Right ventricle myocardium inferior (tissue), 1 donor: ENCODE data around the gene MGRN1. TPM values are rescaled to one million over a fixed set of nuclear protein-coding genes. Genes with fewer than 3 reads are reported as not detected.

Experiments used
- ATAC-seq: fragments of 200-7000 bp; cut with Tn5 transposase; one replicate; pipeline ENCODE4 v1.9.1; 2020; ENCODE audit warnings: mild to moderate bottlenecking, moderate library complexity
- DNase-seq: peaks from one replicate; pipeline ENCODE4 v3.0.0; 2021; ENCODE audit errors: missing footprints
- intact Hi-C: fragments of 100-400 bp; cut with DNase I; formaldehyde crosslinking; loops from one replicate; pipeline ENCODE4 v1.11.0; 2022
- long read RNA-seq: library from polyadenylated mRNA; unstranded; transcript quantifications from one replicate; pipeline ENCODE4 v2.0.0, GENCODE V29; 2021
- total RNA-seq: library from RNA; stranded (reverse); fragmentation: NEBNext Ultra II Directional; extraction: Animal tissue kit (Norgen Biotek cat#: 25700); gene quantifications from one replicate; pipeline ENCODE4 v1.2.1, GENCODE V29; 2021
- donor health status: DM: no; HTN: yes; CAD: no; lungs with severe emphysema.

MGRN1 gene
- total RNA-seq: 32.2 TPM
- long read RNA-seq, full-length matches to known transcripts: 8 of 16 reads
- long read RNA-seq, partial matches to known transcripts: 4 of 16 reads
- long read RNA-seq, other reads (novel, unspliced or antisense): 4 of 16 reads

DNA sequence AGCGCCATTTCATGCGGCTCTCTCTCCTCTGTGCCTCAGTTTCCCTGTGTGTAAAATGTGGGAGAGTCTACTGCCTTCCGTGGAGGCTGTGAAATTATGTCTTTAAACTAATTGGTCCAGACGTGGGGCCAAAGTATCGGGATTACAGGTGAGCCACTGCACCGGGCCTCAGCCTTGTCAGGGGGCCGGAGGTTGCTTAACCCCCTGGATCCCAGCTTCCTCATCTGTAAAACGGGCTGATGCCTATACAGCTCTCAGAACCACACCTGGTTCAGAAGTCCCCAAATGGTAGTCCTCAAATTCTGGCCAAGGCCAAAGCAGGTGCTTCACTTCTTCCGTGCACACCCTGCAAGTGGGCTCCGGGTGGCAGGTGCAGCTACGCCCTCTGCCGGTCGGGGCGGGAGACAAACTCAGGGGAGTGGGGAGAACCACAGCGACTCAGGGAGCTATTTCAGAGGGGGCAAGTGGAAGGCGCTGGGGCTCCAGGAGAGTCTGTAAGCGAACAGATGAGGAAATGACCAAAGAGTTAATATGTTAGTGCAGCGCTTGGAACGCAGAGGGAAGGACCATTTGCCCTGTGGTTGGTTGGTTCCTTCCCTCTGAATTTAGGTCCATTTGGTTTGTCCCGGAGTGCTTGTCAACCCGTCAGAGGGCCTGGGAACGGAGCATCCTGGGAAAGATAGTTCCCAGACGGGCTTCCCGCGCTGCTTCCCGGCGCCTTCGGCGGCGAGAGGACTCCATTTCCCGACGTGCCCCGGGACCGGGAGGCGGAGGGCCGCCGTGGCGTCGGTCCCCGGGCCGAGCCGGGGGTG, at the start of gene MGRN1:
MGRN1 (plus strand) TSS at position 812 of the 812 bp plus-strand sequence. CDS start 135 bp downstream, outside the sequence.
- intact Hi-C loops: loop anchor here (2.0 to 10.0 kb wide), 2 partner anchors 53 to 331 kb away; partner anchors contain the start of gene SEC14L5
- ATAC-seq (peak; percentile 99), DNase-seq (peak; percentile 95)

DNA sequence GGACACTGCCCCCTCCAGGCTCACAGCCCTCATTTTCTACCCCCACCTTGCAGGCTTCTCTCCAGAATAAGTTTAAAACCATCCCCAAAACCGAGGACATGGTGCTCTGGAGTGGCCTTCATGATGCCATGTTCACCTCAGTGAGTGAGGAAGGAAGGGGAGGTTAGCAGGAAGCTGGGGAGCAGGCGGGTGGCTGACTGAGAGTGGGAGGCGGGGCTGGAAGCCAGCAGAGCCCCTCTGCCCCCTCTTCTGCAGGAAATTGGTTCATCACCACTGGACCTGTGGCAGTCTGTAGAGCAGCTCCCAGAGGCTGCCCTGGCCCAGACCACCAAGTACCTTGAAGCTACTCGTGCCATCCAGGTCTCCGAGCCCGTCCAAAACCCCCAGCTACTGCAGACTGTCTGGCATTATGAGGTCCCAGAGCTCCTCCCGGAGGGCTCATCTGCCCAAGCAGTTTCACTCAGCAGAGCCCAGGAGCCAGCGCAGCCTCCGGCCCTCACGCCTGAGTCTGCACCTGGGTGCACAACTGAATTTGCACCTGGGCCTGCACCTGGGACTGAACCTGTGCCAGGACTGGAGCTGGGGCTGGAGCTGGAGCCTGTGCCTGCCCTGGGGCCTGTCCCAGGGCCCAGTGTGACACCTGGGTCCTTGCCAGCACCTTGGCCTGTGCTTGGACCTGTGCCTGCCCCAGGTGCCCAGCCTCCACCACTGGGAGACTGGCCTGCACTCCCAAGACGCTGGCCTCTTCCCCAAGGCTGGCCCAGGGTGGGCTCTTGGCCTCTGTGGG, 49.5 kb upstream of the MGRN1 start:
- no peak for ATAC-seq
- DNase-seq: no peak

DNA sequence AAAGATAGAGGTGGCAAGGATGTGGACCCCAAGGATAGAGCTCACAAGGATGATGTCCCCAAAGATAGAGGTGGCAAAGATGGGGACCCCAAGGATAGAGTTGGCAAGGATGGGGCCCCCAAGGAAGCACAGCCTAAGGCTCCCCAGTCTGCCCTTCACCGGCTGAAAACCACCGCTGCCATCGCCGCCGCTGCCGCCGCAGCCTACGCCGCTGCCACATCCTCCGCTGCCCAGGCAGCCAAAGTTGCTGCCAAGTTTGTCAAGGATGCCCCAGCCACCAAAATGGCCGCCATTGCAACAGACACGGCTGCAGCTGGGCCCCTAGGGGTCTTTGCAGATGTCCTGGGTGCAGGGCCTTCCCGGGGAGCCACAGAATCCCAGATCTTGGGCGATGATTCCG, 48.6 kb upstream of the MGRN1 start:
- ATAC-seq (no peak), DNase-seq (no peak)
- intact Hi-C loops: no loop called here

More for the DNA sequence above, 49.5 kb upstream of the MGRN1 start:
- intact Hi-C loops: no loop called here

DNA sequence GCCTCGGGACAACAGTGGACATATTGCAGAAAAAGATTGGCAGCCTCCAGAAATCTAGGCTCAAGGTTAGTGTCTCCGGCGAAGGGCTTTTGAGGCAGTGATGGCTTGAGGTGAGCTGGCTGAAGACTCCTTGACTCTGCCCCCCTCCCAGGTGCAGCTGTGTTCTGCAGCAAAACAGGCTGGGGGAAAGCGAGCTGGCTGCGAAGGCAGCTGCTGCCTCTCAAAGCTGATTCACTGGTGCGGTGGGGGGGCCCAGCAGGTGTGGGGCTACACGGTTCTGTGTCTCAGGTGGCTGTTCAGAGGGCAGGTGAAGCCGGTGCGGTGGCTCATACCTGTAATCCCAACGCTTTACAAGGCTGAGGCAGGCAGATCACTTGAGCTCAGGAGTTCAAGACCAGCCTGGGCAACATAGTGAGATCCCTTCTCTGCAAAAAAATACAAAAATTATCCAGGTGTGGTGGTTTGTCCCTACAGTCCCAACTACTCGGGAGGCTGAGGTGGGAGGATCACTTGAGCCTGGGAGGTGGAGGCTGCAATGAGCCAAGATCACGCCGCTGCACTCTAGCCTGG, 45.6 kb upstream of the MGRN1 start:
- ATAC-seq: no peak
- no peak for DNase-seq
- intact Hi-C loops: no loop called here

DNA sequence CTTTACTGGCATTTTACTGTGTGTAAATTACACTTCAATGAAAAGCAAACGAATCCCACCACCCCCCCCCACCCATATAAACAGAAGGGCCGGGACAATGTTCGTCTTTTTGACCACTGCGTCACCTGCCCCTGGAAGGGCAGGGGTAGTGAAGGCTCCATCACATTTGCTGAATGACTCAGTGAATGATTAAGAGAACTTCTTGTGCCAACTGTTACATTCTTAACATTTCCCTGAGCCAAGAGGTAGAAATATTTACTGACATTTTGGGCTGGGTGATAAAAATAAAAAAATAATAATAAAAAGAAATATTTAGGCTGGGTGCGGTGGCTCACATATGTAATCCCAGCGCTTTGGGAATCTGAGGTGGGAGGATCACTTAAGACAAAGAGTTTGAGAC, 44.4 kb upstream of the MGRN1 start:
- intact Hi-C loops: no loop called here
- DNase-seq (no peak), ATAC-seq (no peak)

DNA sequence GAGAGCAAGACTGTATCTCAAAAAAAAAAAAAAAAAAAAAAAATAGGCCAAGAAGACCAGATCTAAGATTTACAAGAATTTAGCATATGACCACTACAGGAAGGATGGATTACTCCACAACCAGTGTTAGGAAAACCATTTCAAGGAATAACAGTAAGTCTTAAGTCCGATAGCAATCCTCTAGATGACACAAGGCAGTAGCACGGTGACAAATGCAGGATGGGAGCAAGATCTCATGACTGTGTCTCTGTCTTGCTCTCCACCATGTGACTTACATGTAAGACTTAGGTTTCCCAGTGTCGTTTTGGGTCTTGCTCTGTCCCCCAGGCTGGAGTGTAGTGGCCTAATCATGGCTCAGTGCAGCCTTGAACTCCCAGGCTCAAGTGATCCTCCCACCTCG, 40.7 kb upstream of the MGRN1 start:
- intact Hi-C loops: no loop called here
- ATAC-seq: no peak
- DNase-seq: no peak

DNA sequence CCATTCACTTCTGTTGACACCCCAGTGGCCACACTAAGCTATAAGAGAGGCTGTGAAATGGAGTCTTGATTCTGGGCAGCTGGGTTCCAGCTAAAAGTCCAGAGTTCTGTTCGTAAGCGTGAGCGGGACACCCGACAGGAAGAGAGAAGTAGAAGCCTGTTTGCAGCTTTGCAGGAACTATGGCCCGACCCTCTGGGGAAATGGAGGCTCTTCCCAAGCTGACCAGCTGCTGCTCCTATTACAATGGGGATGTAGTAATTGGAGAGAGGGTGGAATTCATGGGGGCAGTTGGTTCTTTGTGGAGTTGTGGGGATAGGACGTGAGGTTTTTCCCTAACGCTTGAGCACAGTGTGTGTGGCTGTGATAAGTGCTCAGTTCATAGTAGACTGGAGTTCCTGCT, 38.3 kb upstream of the MGRN1 start:
- intact Hi-C loops: loop anchor here (5.0 kb wide), 1 partner anchor 69 kb away; no protein-coding TSS in a partner anchor
- ATAC-seq (no peak), DNase-seq (no peak)

DNA sequence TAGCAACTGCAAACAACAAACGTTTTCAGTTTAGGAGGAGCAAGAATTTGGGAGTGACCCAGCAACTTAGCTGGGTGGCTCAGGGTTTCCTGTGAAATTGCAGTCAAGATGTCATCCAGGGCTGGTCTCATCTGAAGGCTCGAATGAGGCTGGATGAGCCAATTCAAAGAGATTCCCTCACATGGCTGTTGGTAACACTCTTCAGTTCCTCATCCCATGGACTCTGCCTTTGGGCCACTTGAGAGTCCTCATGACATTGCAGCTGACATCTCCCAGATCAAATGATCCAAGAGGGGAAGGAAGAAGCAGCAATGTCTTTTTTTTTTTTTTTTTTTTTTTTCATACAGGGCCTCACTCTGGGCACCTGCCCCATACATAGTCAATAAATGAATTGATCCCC, 36.2 kb upstream of the MGRN1 start:
- DNase-seq (no peak), ATAC-seq (no peak)
- intact Hi-C loops: loop anchor here (5.0 kb wide), 1 partner anchor 71 kb away; no protein-coding TSS in a partner anchor

DNA sequence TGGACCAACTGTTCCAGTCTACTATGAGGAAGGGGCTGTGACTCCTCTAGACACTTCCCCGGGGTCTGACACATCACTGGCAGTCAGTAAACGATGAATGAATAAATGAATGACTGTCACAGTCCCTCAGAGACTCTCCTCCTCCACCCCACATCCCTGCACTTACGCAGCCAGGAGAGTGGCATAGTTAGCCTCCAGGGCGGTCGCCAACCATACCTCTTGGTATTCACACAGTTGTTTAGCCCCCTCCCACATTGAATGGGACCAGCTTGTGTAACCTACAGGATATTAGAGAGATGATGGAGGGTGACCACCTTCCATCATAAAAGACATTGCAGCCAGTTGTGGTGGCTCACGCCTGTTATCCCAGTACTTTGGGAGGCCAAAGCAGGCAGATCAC, 35.7 kb upstream of the MGRN1 start:
- DNase-seq: no peak
- no peak for ATAC-seq
- intact Hi-C loops: loop anchor here (5.0 kb wide), 1 partner anchor 72 kb away; no protein-coding TSS in a partner anchor

DNA sequence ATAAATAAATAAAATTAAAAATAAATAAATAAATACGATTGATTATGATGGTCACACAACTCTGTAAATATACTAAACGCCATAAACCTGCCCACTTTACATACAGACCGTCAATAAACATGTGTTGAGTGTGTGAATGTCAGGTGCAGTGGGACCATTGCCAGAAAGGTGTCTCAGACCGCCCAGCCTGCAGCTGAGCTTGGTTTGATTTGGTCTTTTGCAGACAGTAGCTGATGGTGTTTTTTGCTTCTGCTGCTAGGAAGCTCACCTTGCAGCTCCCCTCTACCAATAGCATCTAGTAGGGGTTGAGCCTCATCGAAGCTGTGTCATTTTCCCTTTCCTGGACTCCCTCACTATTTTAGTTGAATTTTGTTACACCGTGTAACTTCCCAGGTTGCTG, 33.4 kb upstream of the MGRN1 start:
- no peak for DNase-seq
- ATAC-seq: no peak
- intact Hi-C loops: no loop called here

DNA sequence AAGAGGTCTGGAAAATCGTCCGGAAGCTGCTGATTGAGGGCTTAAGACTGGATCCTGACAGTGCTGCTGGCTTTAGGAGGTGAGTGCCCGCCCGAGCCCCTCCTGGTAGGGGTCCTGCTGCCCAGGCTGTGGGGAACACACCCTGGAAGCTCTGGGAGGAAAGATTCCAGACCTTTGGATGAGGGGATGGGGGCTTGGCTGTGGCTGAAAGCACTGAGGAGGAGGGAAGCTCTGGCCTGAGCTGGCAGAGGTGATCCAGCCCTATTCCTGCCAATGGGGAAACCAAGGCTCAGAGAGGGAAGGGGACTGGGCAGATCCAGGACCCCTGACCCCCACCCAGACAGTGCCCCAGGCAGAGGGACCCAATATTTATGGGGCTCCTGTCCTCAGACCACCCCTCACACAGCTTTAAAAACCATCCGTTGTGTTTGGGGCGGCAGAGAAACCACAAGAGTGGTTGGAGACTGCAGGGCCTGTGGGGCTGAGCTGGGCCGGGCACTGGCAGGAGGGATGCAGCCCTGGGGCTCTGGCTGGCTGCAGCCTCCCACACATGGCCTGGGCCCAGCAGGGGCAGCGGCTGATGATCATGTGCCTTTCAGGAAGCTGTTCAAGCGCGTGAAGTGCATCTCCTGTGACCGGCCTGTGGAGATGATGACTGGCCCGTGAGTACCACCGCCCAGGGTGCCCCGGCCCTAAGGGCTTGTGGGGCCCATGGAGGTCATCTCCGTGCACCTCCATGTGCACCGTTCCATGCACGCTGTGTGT, 32.7 kb upstream of the MGRN1 start:
- intact Hi-C loops: no loop called here
- ATAC-seq (no peak), DNase-seq (no peak)

DNA sequence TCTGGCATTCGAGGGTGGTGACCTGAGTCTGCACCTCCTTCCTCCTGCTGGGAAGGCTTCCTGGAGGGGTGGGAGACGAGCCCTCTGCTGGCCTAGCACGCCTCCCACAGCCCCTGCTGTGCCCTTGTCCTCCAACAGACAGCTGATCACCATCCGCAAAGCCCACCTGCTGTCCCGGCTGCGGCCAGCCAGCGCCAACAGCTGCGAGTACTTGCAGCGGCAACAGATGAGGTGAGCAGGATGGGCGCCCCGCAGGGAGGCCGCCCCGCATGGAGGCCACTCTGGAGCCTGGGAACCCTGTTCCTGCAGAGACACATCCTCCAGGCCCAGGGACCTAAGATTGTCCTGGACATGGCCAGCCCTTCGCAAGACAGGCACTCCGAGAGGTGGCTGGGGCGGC, 31.5 kb upstream of the MGRN1 start:
- DNase-seq: no peak
- intact Hi-C loops: no loop called here
- ATAC-seq: no peak

DNA sequence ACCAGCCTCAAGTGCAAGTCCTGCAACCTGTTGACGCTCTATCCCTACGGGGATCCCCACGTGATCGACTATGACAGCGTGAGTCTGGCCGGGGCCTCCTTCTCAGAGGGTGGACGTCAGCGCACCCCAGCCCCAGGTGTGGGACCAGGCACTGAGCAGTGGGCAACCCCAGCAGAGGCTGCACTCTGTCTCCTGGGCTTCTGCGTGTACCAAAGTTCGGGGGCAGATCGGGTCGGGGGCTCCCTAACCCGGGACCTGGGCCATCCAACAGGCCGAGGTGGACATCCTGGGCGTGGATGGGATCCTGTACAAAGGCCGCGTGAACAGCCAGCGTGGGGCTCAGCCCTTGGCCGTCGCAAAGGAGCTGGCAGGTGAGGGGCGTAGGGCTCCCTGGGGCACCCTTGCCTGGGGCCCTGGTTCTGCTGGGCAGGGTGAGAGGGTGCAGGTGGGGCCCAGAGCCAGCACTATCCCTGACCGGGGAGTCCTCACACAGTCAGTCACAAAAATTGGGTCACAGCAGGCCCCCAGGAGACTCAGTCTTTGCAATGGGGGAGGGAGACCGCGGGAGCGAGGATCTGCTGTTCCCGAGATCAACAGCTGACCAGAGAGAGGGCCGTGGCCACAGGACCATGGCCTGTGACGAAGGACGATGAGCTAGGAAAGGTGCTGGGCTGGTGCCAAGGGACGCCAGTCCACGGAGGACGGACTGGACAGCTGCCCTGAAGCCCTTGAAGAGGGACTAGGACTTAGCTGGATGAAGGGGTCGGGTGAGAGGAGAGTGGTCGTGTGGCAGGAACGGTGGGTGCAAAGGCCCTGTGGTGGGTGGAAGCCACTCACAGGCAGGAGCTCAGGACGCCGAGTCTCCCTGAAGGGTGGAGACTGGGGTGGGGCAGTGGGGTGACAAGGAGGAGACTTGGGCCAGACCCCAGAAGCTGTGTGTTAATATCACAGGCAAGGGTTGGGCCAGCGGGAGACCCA, 29.9 kb upstream of the MGRN1 start:
- DNase-seq: no peak
- ATAC-seq: no peak
- intact Hi-C loops: no loop called here

DNA sequence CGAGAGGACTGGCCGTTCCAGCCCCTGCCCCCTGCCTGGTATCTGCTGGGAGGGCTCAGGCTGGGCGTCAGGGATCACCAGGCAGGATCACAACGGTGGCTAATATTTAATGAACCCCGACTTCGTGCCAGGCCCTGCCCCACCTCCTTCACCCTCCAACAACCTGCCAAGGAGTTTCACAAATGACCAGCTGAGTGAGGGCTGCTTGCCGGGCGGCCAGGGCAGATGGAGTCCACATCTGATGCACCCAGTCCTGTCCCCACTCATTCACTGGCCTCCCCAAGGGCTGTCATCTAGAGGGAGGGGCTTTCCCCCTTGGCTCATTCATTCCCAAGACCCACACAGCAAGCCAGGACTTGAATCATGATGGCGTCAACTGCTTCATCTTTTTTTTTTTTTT, 27.5 kb upstream of the MGRN1 start:
- ATAC-seq (no peak), DNase-seq (no peak)
- intact Hi-C loops: no loop called here

DNA sequence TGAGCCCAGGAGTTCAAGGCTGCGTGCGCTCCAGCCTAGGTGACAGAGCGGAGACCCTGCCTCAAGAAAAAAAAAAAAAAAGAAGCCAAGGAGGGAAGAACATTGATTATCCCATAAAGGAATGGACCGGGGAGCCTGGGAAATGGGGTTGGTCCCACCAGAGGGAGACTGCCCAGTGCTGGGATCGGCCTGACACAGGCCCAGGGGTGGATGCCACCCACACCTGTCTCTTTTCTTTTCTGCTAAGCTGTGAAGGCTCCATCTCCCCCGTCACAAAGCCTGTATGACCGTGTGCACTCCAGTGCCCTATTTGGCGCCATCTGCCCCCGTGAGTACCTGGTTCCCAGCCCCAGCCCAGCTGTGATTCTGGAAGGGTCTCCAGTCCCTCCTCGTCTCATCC, 25.6 kb upstream of the MGRN1 start:
- intact Hi-C loops: no loop called here
- ATAC-seq: no peak
- no peak for DNase-seq

DNA sequence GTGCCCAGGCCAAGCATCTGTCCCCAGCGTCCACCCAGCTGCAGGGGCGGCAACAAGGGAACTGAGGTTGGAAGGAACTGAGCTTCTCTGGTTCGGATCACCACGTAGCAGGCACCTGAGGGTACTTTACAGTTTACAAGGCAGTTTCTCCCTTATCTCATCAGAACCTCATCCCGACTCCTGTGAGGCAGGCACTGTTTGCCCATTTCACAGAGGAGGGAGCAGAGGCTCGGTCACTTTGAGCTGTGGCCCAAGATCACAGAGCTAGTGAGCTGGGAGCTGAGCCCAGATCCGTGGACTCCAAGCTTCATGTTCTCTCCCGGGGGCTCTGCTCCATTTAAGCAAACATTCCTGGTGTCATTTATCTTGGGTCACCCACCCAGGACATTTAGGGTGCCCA, 25.1 kb upstream of the MGRN1 start:
- ATAC-seq (no peak), DNase-seq (no peak)
- intact Hi-C loops: no loop called here

DNA sequence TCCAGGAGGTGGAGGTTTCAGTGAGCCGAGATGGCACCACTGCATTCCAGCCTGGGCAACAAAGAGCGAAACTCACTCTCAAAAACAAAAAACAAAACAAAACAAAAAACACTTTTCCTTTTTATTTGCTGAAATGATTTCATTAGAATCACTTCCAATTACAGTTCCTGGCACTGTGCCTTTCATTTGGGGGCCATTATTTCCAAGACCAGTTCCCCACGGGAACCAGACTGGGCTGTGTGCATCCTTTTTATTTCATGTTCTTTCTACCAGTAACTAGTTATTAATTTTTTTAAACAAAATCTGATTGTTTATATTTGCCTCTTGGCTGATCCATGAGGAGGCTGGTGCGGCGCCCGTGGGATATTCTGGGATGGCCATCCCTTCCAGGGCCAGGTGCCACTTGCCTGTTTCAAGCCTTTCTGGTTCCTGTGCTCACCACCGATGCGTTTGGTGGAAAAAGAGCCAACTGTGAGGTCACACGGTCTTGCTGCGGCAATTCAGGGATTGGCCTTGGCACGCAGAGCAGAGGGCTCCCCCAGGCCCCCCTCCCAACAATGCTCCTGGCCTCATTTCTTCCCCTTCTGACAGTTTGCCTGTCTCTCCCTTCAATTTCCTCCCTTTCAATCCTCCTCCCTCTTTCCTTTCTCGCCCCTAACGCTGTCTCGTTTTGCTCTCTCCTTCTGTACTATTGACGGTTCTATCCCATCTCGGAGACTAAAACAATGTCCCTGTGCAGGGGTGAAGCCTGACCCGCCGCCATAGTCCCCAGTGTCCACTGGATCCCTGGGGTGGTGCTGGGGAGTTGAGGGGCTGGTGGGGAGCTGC, 23.4 kb upstream of the MGRN1 start:
- peak; percentile 49 for ATAC-seq
- no peak for DNase-seq
- intact Hi-C loops: no loop called here
